Measurements from ENCODE around the gene TBCB. TPM values are rescaled to one million over a fixed set of nuclear protein-coding genes. Genes with fewer than 3 reads are reported as not detected.

TBCB gene
- total and polyA plus RNA-seq, 9 of the 15 experiments (the other 6 are each of a cell fraction or from before 2014, with no cell fraction given): 3.5 to 115 (median 58.9) TPM

DNA sequence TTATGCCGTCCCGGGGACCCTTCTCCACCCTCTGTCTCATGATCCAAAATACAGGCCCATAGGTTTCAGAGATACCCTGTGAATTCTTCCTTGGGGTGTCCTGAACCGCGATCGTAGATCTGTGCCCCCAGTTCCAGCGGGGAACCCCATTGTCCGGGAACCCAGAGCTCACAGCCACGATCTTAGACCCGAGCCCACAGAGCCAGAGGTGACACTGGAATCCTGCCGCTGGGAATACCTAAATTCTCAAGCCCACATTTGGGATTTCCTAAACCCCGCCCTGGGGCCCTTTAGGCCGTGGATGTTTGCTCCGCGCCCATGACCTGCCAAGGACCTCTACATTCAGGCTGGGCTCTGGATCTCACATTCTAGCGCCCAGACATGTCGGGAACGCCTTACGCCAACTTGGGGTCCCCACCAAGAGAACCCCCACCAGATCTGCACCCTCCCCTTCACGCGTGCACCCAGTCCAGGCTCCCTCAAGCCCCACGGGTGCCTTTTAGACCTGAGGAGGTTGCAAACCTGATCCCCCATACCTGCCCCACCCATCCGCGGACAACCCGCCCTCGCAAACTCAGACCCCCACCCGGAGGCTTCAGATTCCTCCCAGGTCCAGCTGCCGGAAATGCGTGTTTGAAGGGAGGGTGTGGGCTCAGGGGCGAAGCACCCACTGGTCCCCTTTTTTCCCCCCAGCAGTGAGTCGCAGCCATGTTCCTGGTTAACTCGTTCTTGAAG, 25.2 kb downstream of the TBCB start (continued):
- TF ChIP-seq, protein P1, sequence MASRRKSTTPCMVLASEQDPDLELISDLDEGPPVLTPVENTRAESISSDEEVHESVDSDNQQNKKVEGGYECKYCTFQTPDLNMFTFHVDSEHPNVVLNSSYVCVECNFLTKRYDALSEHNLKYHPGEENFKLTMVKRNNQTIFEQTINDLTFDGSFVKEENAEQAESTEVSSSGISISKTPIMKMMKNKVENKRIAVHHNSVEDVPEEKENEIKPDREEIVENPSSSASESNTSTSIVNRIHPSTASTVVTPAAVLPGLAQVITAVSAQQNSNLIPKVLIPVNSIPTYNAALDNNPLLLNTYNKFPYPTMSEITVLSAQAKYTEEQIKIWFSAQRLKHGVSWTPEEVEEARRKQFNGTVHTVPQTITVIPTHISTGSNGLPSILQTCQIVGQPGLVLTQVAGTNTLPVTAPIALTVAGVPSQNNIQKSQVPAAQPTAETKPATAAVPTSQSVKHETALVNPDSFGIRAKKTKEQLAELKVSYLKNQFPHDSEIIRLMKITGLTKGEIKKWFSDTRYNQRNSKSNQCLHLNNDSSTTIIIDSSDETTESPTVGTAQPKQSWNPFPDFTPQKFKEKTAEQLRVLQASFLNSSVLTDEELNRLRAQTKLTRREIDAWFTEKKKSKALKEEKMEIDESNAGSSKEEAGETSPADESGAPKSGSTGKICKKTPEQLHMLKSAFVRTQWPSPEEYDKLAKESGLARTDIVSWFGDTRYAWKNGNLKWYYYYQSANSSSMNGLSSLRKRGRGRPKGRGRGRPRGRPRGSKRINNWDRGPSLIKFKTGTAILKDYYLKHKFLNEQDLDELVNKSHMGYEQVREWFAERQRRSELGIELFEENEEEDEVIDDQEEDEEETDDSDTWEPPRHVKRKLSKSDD (conservative IDR thresholded peaks at IDR 0.05; ENCODE audit: low read length): no peak
- no peak for TF ChIP-seq SETDB1 (IDR thresholded peaks at IDR 0.05; ENCODE audit: low read length)
- TF ChIP-seq MBD2 (IDR thresholded peaks at IDR 0.05; ENCODE audit: borderline replicate concordance, low read depth): no peak
- no peak for TF ChIP-seq CBX5 (IDR thresholded peaks at IDR 0.05; ENCODE audit: borderline replicate concordance, low read depth)
- TF ChIP-seq SRSF3 (IDR thresholded peaks at IDR 0.05; ENCODE audit: insufficient read depth, low read length): no peak
- TF ChIP-seq, protein P2, sequence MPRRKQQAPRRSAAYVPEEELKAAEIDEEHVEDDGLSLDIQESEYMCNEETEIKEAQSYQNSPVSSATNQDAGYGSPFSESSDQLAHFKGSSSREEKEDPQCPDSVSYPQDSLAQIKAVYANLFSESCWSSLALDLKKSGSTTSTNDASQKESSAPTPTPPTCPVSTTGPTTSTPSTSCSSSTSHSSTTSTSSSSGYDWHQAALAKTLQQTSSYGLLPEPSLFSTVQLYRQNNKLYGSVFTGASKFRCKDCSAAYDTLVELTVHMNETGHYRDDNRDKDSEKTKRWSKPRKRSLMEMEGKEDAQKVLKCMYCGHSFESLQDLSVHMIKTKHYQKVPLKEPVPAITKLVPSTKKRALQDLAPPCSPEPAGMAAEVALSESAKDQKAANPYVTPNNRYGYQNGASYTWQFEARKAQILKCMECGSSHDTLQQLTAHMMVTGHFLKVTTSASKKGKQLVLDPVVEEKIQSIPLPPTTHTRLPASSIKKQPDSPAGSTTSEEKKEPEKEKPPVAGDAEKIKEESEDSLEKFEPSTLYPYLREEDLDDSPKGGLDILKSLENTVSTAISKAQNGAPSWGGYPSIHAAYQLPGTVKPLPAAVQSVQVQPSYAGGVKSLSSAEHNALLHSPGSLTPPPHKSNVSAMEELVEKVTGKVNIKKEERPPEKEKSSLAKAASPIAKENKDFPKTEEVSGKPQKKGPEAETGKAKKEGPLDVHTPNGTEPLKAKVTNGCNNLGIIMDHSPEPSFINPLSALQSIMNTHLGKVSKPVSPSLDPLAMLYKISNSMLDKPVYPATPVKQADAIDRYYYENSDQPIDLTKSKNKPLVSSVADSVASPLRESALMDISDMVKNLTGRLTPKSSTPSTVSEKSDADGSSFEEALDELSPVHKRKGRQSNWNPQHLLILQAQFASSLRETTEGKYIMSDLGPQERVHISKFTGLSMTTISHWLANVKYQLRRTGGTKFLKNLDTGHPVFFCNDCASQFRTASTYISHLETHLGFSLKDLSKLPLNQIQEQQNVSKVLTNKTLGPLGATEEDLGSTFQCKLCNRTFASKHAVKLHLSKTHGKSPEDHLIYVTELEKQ (CRISPR knock-in tag; IDR thresholded peaks at IDR 0.05): no peak
- TF ChIP-seq PHF20 (IDR thresholded peaks at IDR 0.05; ENCODE audit: partially characterized antibody): no peak
- no peak for TF ChIP-seq ZNF408 (CRISPR knock-in tag; IDR thresholded peaks at IDR 0.05; ENCODE audit: low read depth)
- TF ChIP-seq, protein P3, sequence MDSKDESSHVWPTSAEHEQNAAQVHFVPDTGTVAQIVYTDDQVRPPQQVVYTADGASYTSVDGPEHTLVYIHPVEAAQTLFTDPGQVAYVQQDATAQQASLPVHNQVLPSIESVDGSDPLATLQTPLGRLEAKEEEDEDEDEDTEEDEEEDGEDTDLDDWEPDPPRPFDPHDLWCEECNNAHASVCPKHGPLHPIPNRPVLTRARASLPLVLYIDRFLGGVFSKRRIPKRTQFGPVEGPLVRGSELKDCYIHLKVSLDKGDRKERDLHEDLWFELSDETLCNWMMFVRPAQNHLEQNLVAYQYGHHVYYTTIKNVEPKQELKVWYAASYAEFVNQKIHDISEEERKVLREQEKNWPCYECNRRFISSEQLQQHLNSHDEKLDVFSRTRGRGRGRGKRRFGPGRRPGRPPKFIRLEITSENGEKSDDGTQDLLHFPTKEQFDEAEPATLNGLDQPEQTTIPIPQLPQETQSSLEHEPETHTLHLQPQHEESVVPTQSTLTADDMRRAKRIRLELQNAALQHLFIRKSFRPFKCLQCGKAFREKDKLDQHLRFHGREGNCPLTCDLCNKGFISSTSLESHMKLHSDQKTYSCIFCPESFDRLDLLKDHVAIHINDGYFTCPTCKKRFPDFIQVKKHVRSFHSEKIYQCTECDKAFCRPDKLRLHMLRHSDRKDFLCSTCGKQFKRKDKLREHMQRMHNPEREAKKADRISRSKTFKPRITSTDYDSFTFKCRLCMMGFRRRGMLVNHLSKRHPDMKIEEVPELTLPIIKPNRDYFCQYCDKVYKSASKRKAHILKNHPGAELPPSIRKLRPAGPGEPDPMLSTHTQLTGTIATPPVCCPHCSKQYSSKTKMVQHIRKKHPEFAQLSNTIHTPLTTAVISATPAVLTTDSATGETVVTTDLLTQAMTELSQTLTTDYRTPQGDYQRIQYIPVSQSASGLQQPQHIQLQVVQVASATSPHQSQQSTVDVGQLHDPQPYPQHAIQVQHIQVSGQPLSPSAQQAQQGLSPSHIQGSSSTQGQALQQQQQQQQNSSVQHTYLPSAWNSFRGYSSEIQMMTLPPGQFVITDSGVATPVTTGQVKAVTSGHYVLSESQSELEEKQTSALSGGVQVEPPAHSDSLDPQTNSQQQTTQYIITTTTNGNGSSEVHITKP (IDR thresholded peaks at IDR 0.05; ENCODE audit: partially characterized antibody): no peak
- no peak for TF ChIP-seq RUNX1 (IDR thresholded peaks at IDR 0.05; ENCODE audit: low read depth)

Measured in K562 (cell line).